H9 (cell line): ENCODE data around the gene UGT1A5. TPM values are rescaled to one million over a fixed set of nuclear protein-coding genes. Genes with fewer than 3 reads are reported as not detected.

Experiments
- DNase-seq: peaks from one replicate; pipeline ENCODE4 v3.0.0-alpha.2; 2017
- H2AFZ ChIP-seq: one replicate; pipeline ENCODE4 v1.6.1; 2013; ENCODE audit warnings: mild to moderate bottlenecking, low read length, control low read depth, moderate library complexity
- H2AK5ac ChIP-seq: 2 replicates; pipeline ENCODE4 v1.6.1; 2013; ENCODE audit warnings: low read length, control low read depth, mixed read lengths; ENCODE audit not compliant: insufficient read length
- H2BK120ac ChIP-seq: one replicate; pipeline ENCODE4 v1.6.1; 2013; ENCODE audit warnings: low read depth, mild to moderate bottlenecking, low read length, control low read depth, inconsistent platforms; ENCODE audit not compliant: poor library complexity, severe bottlenecking
- H2BK12ac ChIP-seq: 2 replicates; pipeline ENCODE4 v1.6.1; 2013; ENCODE audit warnings: low read length, control low read depth, mixed read lengths, low read depth; ENCODE audit not compliant: insufficient read length
- H2BK15ac ChIP-seq: 2 replicates; pipeline ENCODE4 v1.6.1; 2013; ENCODE audit warnings: low read depth, low read length, control low read depth
- H2BK20ac ChIP-seq: one replicate; pipeline ENCODE4 v1.6.1; 2013; ENCODE audit warnings: low read depth, mild to moderate bottlenecking, low read length, control low read depth, inconsistent platforms; ENCODE audit not compliant: poor library complexity, severe bottlenecking
- H2BK5ac ChIP-seq: 2 replicates; pipeline ENCODE4 v1.6.1; 2013; ENCODE audit warnings: low read length, control low read depth, mixed read lengths; ENCODE audit not compliant: insufficient read length
- H3K14ac ChIP-seq: 2 replicates; pipeline ENCODE4 v1.6.1; 2013; ENCODE audit warnings: low read length, control low read depth; ENCODE audit not compliant: insufficient read depth
- H3K18ac ChIP-seq: 2 replicates; pipeline ENCODE4 v1.6.1; 2013; ENCODE audit warnings: low read depth, mild to moderate bottlenecking, mixed read lengths, low read length, control low read depth; ENCODE audit not compliant: insufficient read length
- H3K23ac ChIP-seq: 2 replicates; pipeline ENCODE4 v1.6.1; 2013; ENCODE audit warnings: low read length, control low read depth, mixed read lengths, low read depth; ENCODE audit not compliant: insufficient read length
- H3K23me2 ChIP-seq: 2 replicates; pipeline ENCODE4 v1.6.1; 2013; ENCODE audit warnings: low read depth, mild to moderate bottlenecking, mixed read lengths, low read length, control low read depth; ENCODE audit not compliant: insufficient read length, poor library complexity, severe bottlenecking
- H3K27ac ChIP-seq: 2 replicates; pipeline ENCODE4 v1.5.1; 2013; ENCODE audit warnings: low read length, control low read depth, mixed read lengths, low read depth; ENCODE audit not compliant: insufficient read length
- H3K27me3 ChIP-seq: 2 replicates; pipeline ENCODE4 v1.6.1; 2013; ENCODE audit warnings: low read length, control low read depth, inconsistent platforms; ENCODE audit not compliant: insufficient read depth
- H3K4ac ChIP-seq: 2 replicates; pipeline ENCODE4 v1.6.1; 2013; ENCODE audit warnings: low read depth, mild to moderate bottlenecking, control low read depth, inconsistent platforms, low read length, moderate library complexity
- H3K4me1 ChIP-seq: 2 replicates; pipeline ENCODE4 v1.6.1; 2013; ENCODE audit warnings: low read length, control low read depth, inconsistent platforms; ENCODE audit not compliant: insufficient read depth
- H3K4me2 ChIP-seq: 2 replicates; pipeline ENCODE4 v1.6.1; 2013; ENCODE audit warnings: low read length, control low read depth, mixed read lengths; ENCODE audit not compliant: insufficient read length, insufficient read depth
- H3K56ac ChIP-seq: 2 replicates; pipeline ENCODE4 v1.6.1; 2013; ENCODE audit warnings: low read depth, mild to moderate bottlenecking, mixed read lengths, low read length, control low read depth; ENCODE audit not compliant: insufficient read length
- H3K79me1 ChIP-seq: 2 replicates; pipeline ENCODE4 v1.6.1; 2013; ENCODE audit warnings: low read depth, mild to moderate bottlenecking, moderate library complexity, low read length, control low read depth, inconsistent platforms; ENCODE audit not compliant: insufficient read depth, poor library complexity, severe bottlenecking
- H3K79me2 ChIP-seq: 2 replicates; pipeline ENCODE4 v1.6.1; 2013; ENCODE audit warnings: low read length, control low read depth, inconsistent platforms; ENCODE audit not compliant: insufficient read depth
- H3K9ac ChIP-seq: 2 replicates; pipeline ENCODE4 v1.6.1; 2013; ENCODE audit warnings: low read length, control low read depth, mixed read lengths; ENCODE audit not compliant: insufficient read length; ENCODE audit errors: extremely low read depth
- H3K9me3 ChIP-seq: one replicate; pipeline ENCODE4 v1.6.1; 2013; ENCODE audit warnings: low read depth, low read length, inconsistent platforms; ENCODE audit not compliant: control insufficient read depth
- H3T11ph ChIP-seq: one replicate; pipeline ENCODE4 v1.6.1; 2013; ENCODE audit warnings: mild to moderate bottlenecking, low read length, control low read depth, inconsistent platforms
- H4K20me1 ChIP-seq: one replicate; pipeline ENCODE4 v1.6.1; 2013; ENCODE audit not compliant: control insufficient read depth, insufficient read length, insufficient read depth
- H4K5ac ChIP-seq: 2 replicates; pipeline ENCODE4 v1.6.1; 2013; ENCODE audit warnings: low read depth, mild to moderate bottlenecking, mixed read lengths, low read length, control low read depth; ENCODE audit not compliant: insufficient read length
- H4K8ac ChIP-seq: replicated peaks from 2 replicates; pipeline ENCODE4 v1.6.1; 2013; ENCODE audit warnings: low read length, control low read depth, mixed read lengths, low read depth; ENCODE audit not compliant: insufficient read length
- H4K91ac ChIP-seq: 2 replicates; pipeline ENCODE4 v1.6.1; 2013; ENCODE audit warnings: low read depth, mild to moderate bottlenecking, moderate library complexity, mixed read lengths, low read length, control low read depth; ENCODE audit not compliant: insufficient read length
- H3K27ac Mint-ChIP-seq, 3 experiments: 2 replicates in 2 of 3; 3 replicates in 1 of 3; pipeline ENCODE4 v1.8.0; 2020 to 2021; ENCODE audit warnings: mixed read lengths in 3 of 3, mild to moderate bottlenecking in 1 of 3, moderate library complexity in 1 of 3
- H3K27me3 Mint-ChIP-seq: 2 replicates; pipeline ENCODE4 v1.8.0; 2021; ENCODE audit warnings: low read depth, mild to moderate bottlenecking, moderate library complexity, mixed read lengths
- H3K36me3 Mint-ChIP-seq, 3 experiments: 2 replicates in 2 of 3; 3 replicates in 1 of 3; pipeline ENCODE4 v1.8.0; 2020 to 2021; ENCODE audit warnings: low read depth in 3 of 3, mixed read lengths in 3 of 3; ENCODE audit not compliant: insufficient read depth in 1 of 3
- H3K4me1 Mint-ChIP-seq, 2 experiments: 2 replicates each; pipeline ENCODE4 v1.8.0; 2020; ENCODE audit warnings: mixed read lengths in 2 of 2
- H3K4me3 Mint-ChIP-seq, 2 experiments: 2 replicates in 1 of 2; 3 replicates in 1 of 2; pipeline ENCODE4 v1.8.0; 2020 to 2021; ENCODE audit warnings: mild to moderate bottlenecking in 2 of 2, mixed read lengths in 2 of 2, moderate library complexity in 1 of 2
- H3K9me3 Mint-ChIP-seq, 2 experiments: 2 replicates in 1 of 2; 3 replicates in 1 of 2; pipeline ENCODE4 v1.8.0; 2020; ENCODE audit warnings: mild to moderate bottlenecking in 2 of 2, mixed read lengths in 2 of 2, moderate library complexity in 1 of 2
- CTCF ChIP-seq: fragments of 200-600 bp; sonication (generic); conservative IDR thresholded peaks from 3 replicates; pipeline ENCODE4 v1.8.0; 2021; ENCODE audit warnings: antibody characterized with exemption, mild to moderate bottlenecking
- WGBS: extraction: QIAGEN DNeasy Blood & Tissue Kit; methylation state at CpG from one replicate; pipeline ENCODE4 v1.1.7; 2013; ENCODE audit warnings: missing lambda C conversion rate, low lambda C conversion rate, mixed read lengths; ENCODE audit not compliant: insufficient read length; ENCODE audit errors: extremely low coverage; 5-methylcytosine and 5-hydroxymethylcytosine counted together
- total RNA-seq: library from RNA; stranded (reverse); gene quantifications from 2 replicates; pipeline ENCODE4 v1.2.1, GENCODE V29; 2021

The UGT1A5 gene
- total RNA-seq, 1 experiment from 2014 or later: not detected

DNA sequence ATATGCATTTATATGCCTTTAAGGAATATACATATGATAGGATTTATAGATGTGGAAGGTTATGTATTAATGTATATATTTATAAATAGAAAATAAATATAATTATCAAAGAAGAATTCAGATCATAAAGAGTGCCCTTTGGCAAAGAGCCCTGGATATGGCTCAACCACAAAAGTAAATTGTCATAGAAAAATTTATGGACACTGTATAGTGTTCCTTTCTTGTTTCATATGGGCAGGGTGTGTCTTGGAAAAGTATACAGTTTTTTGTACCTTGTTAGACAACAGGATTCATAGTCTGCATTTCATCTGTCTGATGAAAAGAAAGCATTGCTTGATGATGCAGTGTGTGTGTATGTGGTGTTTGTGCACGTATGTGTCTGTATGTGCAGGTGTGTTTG, 28.1 kb upstream of the UGT1A5 start:
- no peaks in the 10 kb centered on the region; a peak in 1 of 7 replicates for H3K36me3 Mint-ChIP-seq
- Histone ChIP-seq H3K9ac (no peak overlapping the region), H4K20me1 (no peaks in the 10 kb centered on the region), H3K27ac (no peak overlapping the region), H3K4me1 (peaks cover 3% of the 10 kb centered on the region; the same call in 1 of the 2 replicates), H4K8ac (no peak overlapping the region), H3K79me1 (no peaks in the 10 kb centered on the region), H3K4me2 (no peak overlapping the region), H3K23me2 (no peaks in the 10 kb centered on the region), H2AFZ (no peak overlapping the region), H2BK120ac (no peak overlapping the region), H4K5ac (no peak overlapping the region), H3T11ph (no peak overlapping the region), H3K4ac (no peak overlapping the region), H3K18ac (no peak overlapping the region), H3K27me3 (no peaks in the 10 kb centered on the region), H2BK15ac (no peak overlapping the region), H3K23ac (no peak overlapping the region), H2AK5ac (no peak overlapping the region), H2BK12ac (no peak overlapping the region), H2BK5ac (no peak overlapping the region), H4K91ac (no peak overlapping the region), H3K14ac (no peak overlapping the region), H3K9me3 (no peaks in the 10 kb centered on the region), H3K79me2 (no peaks in the 10 kb centered on the region), H2BK20ac (no peak overlapping the region), H3K56ac (no peak overlapping the region)
- H3K27ac Mint-ChIP-seq: no peak overlapping the region
- no peaks in the 10 kb centered on the region; the same call in 1 of the 2 replicates for H3K27me3 Mint-ChIP-seq
- WGBS: no CpG with 5 or more reads among the region's 1 CpG
- H3K4me3 Mint-ChIP-seq: no peak overlapping the region
- TF ChIP-seq CTCF: no peak
- no peaks in the 10 kb centered on the region for H3K9me3 Mint-ChIP-seq
- no peak for DNase-seq
- H3K4me1 Mint-ChIP-seq: peaks cover 10 to 16% of the 10 kb centered on the region in 2 experiments
